Measurements from ENCODE around the gene NEU1.
"Not testable (repeated sequence)": the region's sequence is repeated elsewhere in the genome, so short reads cannot be mapped to it uniquely, and the experiment has no call there.

GRCh38 chr6:31820399-31820798 is 42.2 kb downstream of the NEU1 start:
- not testable (repeated sequence) for TF ChIP-seq CTCF, POLR2A (IDR thresholded peaks at IDR 0.05)

Measured in ovary (tissue), 3 donors.